GM19043 (cell line): ENCODE data around the gene BAIAP2L1.
A peak's percentile ranks its signal among the peaks of the same experiment; 100 is the strongest.
"Not testable (repeated sequence)": the region's sequence is repeated elsewhere in the genome, so short reads cannot be mapped to it uniquely, and the experiment has no call there.

Experiments
- ATAC-seq: cut with Tn5 transposase; IDR thresholded peaks from one replicate; pipeline ENCODE4 v1.9.1; 2021; ENCODE audit warnings: low read depth; ENCODE audit not compliant: unreplicated experiment

BAIAP2L1 gene

DNA sequence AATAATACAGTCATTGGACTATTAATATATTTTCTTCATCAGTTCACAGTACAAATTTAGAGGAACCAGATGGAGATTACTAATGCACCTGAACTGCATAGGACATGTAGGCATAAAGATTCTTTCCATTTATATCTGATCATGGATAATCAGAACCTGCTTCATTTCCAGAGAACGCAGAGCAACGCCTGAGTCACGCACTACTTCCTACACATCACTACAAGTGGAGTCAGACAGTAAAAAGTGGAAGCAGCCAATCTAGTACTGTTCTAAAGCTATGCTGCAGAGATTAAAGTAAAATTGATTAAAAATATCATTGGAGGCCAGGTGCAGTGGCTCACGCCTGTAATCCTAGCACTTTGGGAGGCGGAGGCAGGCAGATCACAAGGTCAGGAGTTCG is 76.1 kb downstream of the BAIAP2L1 start:
- ATAC-seq, result no peak

DNA sequence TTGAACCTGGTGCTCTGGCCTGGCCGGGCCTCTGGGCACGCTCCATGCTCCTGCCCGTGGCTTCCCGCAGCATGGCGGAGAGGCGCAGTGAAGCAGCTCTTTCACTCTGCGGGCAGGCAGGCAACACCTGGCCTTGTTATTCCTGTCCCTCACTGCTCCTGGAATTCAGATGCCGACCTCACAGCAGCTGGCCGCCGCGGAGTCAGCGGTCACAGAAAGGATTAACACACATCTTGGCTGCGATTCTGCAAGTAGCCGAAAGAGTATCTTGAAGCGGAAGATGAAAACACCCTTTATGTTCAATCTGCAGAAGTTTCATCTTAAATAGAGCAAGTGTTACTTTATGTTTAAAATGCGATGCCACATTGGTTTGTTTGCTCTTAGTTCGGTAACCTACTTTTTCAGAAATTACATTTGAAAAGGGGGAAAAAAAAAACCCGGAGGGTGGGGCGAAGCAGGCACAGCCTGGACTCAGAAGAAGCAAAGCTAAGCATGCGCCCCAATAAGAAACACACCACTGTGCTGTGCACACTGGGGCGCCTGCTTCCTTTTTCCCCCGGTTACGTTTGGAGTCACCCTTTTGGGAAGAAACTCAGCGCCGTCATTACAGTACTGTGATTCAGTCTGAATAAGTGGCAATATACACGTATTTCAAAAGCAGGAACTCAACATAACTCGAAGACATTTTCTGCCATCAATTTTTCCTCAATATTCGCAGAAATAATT is 77.1 kb downstream of the BAIAP2L1 start:
- ATAC-seq, result no peak

DNA sequence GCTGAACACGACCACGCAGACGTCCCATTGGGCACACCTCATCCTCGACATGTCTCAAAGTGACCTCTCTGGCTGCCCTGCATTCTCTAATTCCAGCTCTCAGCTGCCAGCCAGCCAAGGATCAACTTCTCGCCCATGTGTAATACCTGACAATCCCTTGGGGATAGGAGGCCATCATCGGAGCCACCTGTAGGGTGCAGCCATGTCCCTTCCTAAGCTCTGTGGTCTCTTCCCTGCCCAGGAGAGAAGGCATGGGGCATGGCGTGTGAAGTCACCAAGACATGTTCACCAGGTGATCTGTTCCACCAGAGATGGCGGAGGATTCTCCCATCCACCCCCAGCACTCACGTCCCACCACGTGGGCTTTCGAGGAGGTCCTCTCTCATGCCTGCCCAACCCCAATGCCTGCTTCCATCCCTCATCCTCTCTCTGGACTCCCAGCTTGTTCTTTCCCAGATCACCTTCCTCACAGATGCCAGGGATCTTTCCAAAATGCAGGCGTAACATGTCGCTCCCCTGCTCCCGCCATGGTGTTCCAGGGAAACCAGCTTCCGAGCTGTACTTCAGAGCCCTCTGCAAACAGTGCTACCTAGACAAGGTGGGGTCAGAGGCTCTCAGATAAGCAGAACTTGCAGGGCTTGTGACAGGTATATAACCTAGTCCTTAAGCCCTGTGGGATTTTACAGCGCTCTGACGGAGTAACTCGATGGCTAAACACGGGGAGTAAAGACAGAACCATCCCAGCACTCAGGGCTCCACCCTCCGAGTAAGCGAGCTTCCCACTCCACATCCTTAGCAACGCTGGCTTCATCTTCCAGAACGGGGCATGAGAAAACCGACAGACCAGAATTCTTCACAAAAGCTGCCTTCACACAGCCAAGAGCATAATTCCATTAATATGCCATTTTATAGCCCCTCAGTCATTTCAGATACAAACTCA is 78.3 kb downstream of the BAIAP2L1 start:
- no peak for ATAC-seq

DNA sequence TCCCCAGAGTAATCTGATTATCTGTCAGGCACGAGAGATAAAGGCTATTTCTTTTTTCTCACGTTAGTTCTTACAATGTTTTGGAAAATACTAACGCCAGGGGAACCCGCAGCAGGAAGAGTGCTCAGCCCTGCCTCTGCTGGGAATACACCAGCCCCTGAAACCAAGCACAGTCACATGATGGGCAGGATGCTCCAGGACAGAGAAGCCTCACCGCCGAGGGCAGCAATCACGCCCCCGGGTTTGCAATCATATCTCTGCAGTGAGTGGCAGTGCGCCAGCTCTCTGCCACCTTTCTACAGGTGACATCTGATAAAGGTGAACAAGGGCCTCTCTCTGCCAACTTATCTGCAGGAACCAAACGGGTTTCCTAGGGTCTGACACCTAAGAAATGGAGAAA is 79.6 kb downstream of the BAIAP2L1 start:
- no peak for ATAC-seq

- no peak for ATAC-seq
These were observed 81.7 kb downstream of the BAIAP2L1 start for GRCh38 chr7:98319176-98319575.

GRCh38 chr7:98317366-98318040 is 83.4 kb downstream of the BAIAP2L1 start:
- no peak for ATAC-seq

GRCh38 chr7:98315994-98316527 is 84.8 kb downstream of the BAIAP2L1 start:
- not testable (repeated sequence) for ATAC-seq

DNA sequence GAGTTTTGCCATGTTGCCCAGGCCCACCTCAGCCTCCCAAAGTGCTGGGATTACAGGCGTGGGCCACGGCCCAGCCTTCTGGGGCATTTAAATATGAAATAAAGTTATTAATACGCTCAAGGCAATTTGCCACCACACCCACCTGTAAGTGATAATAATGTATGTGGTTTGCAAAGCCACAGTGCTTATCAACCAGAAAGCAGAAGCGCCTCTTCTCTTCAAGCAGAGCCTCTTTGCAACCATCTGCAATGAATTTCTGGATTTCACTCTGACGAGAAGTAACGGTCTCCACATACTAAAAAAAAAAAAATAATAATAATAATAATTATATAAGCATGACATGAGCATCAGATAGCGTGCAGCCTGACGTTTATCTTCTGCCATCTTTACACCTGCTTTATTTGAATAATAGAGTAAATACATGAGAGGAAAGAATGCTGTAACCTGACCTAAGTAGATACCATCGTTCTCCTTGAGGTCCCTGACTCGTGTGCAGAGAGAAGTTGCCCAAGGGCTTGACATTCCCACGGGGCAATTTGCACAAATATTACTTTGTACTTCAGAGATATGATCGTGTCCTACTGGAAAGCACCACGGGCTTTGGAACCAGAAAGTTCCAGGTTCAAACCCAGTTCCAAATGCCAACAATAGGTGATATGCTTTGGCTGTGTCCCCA is 85.4 kb downstream of the BAIAP2L1 start:
- ATAC-seq, result peak; percentile 68

DNA sequence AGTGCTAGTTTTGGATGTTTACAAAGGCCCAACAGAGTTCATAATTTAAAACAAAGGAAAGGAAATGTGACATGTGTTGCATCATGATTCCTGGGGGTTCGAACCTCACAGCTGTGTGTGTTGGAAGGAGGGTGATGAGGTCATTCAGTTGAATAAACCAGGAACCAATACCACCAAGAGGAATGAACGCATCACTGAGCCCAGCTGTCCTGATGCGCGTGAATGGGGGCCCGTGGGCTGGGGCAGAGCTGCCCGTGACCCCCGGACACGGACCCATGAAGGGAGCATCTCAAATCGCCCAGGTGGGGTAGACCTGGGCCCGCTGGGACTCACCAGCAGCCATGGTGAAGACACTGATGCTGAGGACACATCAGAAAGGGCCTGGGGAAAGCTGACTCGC is 86.4 kb downstream of the BAIAP2L1 start:
- ATAC-seq, result no peak

- no peak for ATAC-seq
These were observed 88.7 kb downstream of the BAIAP2L1 start for GRCh38 chr7:98312201-98312600.

GRCh38 chr7:98309566-98309965 is 91.3 kb downstream of the BAIAP2L1 start:
- ATAC-seq, result no peak

DNA sequence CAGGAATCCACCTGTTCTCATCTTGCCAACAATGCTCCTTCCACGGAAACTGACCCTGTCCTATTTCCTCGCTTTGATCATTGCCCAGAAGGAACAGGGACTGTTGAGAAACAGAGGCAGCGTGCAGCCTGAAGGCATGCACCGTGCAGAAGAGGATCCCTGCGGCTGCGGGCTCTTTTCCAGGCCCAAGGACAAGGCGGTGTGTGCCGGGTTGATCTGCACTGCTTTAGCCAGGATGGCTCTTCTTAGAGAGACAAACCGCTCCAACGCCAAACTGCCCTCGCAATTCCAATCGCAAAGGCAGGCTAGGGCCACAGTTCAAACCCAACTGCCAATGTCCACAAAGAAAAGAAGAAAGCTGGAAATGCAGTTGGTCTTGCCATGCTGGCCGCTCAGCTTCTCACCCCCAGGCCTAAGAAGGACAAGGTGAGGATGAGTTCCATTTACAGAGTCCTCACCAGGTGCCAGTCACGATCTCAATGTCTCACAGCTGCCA is 92.9 kb downstream of the BAIAP2L1 start:
- no peak for ATAC-seq

GRCh38 chr7:98305951-98306535 is 94.8 kb downstream of the BAIAP2L1 start:
- no peak for ATAC-seq

DNA sequence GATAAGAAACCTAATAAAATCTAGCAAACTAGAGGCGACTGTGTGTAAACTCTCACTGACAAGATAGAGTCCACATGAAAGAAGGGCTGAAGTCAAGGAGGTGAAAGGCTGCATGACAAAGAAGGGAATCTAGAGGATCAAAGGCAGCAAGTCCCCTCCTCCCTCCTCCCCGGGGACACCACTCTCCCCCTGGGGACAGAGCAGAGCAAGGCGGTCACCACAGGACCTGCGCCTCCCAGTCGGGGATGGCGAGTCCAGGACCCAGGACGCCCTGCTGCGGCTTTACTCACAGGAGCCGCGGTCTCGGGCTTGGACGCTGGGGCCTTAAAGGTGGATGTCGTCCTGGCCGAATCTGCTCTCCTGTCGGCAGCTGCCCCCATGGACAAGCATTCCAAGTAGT is 97.0 kb downstream of the BAIAP2L1 start:
- no peak for ATAC-seq

DNA sequence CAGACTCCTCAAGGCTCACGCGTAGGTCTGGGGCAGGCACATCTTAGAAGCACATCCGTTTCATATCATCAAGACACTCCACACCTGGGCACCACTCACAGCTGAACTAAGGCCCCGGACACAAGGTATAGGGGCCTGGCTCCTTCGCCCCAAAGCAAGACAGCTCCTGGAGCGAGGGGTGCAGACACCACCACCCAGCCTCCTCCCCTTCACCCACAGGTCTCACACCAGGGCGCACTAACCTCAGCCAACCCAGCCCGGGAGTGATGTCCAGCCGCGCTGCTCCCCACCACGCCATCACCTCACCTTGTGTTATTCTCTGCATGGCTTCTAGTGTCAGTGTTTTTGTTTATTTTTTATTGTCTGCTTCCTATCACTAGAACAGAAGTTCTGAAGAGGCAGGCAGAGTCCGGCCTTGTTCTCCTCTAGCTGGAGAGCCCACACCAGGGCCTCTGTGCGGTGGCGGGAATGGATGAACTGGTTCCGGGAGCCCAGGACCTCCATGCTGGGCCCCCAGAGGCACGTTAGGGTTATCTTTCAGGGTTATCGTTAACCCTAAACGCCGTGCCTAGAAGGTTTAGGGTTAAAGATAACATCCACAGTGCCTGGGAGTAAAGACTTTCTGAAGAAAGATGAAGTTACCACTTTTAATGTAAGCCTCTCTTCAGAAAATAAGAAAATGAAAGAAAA is 97.6 kb downstream of the BAIAP2L1 start:
- no peak for ATAC-seq

DNA sequence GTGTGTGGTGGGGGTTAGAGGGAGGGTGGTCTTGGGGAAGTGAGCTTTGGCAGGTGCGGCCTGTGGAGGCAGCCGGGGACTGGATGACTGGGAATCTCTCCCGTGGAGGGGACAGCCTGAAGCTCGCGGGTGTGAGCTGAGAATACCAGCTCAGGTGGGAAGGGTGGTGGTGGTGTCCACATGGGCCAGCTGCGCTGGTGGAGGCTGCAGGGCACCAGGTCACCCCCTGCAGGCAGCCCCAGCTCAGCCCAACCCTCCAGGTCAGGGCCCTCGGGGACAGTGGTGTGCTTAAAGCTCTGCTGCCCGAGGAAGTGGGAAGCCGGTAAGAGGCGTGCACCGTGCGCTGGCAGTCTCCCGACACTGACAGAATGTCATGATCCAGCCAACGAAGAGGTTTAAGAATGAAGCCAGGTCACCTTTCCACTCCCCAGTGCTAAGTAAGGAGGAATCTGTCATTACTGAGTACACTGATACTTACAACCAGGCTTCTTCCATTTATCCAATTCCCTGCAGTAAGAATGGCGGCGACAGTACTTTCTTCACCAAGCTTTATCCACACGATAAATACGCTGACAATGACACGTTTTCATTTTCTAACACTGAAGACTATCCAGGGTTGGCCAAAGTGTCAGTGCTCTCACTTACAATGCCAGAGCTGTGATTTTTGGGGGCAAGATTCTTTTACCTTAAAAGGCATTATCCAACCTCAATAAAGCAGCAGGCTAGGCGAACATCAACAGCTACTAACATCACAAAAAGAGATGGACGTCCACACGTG is 99.0 kb downstream of the BAIAP2L1 start:
- ATAC-seq, result no peak

GRCh38 chr7:98300595-98301372 is 100.1 kb downstream of the BAIAP2L1 start:
- ATAC-seq, result no peak
